HG03066 (cell line): ENCODE data around the gene GPR108.

Experiments used
- ATAC-seq: cut with Tn5 transposase; IDR thresholded peaks from one replicate; pipeline ENCODE4 v1.9.1; 2021; ENCODE audit warnings: low read depth; ENCODE audit not compliant: unreplicated experiment

The GPR108 gene

GRCh38 chr19:6738787-6739389 is 1.5 kb upstream of the GPR108 start:
- no peak for ATAC-seq

GRCh38 chr19:6737873-6738786 is 750 bp upstream of the GPR108 start:
- no peak for ATAC-seq

- ATAC-seq: no peak
These were observed 480 bp downstream of the GPR108 start for GRCh38 chr19:6736917-6737283.

- ATAC-seq: no peak
These were observed 1.0 kb downstream of the GPR108 start for GRCh38 chr19:6736169-6736916.

DNA sequence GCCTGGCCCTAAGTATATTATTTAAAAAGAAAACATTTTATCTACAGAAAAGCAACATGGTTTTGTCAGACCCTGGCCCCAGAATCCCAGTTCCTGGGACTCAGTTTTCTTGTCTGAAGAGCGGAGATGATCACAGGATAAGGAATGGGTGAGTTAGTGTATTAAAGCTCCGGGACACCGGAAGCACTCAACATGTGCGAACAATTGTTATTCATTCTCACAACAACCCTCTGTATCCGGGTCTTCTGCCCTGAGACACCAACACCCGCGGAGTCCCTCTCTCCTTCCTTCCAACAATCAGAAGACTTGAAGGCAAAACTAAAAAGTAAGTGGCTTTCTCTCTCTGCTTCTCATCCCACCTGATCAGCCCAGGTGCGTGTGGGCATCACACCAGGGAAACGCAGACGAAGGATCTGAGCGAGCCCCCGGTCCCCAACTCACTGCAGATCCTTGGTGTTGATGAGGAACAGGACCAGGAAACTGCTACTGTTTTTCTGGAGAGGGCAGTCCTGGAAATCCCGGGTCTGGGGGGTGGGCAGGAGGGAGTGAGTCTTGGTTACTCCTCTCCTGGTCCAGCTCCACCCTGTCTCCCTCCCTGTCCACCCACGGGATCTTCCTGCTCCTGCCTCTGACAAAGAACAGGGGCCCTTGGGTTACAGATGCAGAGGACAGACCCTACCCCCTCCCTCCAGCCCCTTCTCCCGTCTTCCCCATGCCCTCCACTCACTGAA is 2.0 kb downstream of the GPR108 start:
- no peak for ATAC-seq

DNA sequence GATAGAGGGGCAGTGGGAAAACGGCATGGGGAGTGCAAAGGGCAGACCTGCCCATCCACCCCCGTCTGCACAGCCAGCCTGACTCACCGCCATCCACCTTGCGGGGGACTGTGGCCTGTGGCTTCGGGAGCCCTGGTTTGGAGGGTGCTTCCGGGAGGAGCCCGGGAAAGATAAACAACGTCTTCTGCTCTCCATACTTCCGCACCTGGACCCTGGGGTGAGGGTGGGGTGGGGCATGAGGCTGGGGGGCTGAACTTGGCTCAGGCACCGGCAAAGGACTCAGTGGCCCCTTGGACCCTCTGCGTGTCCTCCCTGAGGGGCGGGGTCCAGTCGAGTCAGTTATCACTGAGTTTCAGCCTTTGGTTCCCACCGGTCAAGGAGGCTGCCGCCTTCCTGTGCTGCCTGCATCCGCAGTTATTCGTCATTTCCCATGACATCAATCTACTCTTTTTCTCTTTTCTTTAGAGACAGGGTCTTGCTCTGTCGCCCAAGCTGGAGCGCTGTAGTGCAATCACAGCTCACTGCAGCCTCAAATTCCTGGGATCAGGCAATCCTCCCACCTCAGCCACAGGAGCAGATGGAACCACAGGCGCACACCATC is 3.2 kb downstream of the GPR108 start:
- ATAC-seq: no peak

DNA sequence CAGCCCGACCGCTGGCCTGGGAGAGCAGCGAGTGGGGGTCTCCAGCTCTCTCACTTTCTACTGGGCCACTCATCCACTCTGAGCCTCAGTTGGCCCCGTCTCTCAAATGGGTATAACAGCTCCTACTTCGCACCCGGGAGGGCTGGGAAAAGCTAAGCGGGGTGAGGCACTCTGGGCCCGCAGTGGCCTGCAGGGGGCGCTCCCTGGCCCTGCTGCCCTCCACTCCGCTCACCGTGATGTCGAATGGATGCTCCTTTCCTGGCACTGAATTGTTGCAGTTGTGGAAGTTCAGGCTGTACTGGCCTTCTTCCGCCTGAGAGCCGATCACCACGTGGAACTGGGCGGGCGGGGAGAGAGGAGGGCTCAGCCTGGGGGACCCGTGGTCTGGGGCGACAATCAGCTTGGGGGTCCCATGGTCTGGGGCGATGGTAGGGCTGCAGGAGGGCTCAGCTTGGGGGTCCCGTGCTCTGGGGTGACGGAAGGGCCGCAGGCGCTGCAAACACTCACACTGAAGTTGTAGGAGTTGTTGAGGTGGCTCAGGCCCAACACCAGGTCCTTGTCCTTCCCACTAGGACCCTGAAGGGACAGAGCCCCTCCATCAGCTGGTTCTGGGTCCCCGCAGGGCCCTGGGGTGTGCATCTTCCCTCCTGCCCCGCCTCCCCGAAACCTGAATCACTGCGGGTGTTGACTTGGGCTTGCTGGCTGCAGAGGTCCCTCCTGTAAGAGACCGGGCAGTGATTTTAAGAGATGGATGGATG is 3.9 kb downstream of the GPR108 start:
- ATAC-seq: no peak

DNA sequence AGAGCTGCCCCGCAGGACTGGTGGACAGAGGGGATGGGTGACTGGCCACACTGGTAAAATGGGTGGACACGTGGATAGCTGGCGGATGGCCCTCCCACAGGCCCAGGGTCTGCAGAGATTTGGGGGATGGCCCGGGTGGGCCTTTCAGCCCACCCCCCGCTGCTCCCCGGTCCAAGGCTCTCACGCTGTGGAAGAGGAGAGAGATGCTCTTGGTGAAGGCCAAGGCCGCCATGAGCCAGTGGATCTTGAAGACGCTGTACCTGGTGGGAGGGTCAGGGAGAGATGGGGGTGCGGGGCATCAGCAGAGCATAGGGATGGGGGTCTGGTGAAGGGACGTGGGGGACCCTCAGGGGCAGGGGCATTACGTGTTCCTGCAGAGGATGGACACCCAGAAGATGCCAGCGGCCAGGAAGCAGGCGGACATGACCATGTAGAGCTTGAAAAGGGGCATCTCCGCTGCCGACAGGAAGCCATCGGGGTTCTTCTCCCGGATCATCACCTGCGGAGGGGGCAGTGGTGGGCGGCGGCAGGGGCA is 4.5 kb downstream of the GPR108 start:
- no peak for ATAC-seq

DNA sequence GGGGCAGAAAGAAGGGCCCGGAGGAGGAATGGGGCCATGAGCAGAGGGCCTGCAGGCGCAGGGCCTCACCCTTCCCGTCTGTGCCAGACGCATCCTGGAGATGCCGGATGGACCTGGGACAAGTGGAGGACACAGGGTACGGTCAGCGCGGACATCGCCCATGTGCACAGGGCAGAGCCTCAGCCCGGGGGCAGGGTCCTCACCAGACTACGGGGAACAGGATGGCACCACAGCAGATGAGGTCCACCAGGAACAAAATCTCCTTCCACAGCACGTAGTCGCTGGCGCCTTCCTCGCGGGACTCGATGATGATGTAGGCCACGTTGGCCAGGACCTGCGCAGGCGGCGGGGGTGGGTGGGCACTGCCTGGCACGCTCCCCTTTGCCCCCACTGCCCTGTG is 5.6 kb downstream of the GPR108 start:
- no peak for ATAC-seq

GRCh38 chr19:6730941-6731670 is 6.3 kb downstream of the GPR108 start:
- no peak for ATAC-seq

- ATAC-seq: no peak
These were observed 7.1 kb downstream of the GPR108 start for GRCh38 chr19:6730153-6730804.

GRCh38 chr19:6729573-6730152 is 7.7 kb downstream of the GPR108 start:
- no peak for ATAC-seq

DNA sequence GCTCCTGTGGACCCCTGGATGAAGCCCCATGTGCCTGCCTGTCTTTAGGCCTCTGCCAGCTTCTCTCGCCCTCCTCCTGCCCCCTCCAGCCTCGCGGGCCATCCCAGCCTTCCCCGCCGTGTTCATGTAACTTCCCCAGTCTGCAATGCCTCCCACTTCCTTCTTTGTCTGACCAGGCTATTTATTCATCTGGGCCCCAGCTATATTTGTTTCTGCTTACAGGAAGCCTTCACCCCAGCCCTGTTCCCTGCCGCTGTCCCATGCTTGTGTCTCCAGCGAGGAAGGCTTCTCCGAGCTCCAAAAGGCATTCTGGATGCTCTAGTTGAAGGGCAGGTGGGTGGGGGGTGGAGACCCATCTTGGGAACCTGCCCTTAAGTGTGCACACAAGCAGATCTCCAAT is 9.0 kb downstream of the GPR108 start:
- ATAC-seq: no peak

- ATAC-seq: no peak
These were observed 11.7 kb downstream of the GPR108 start for GRCh38 chr19:6725513-6726231.

DNA sequence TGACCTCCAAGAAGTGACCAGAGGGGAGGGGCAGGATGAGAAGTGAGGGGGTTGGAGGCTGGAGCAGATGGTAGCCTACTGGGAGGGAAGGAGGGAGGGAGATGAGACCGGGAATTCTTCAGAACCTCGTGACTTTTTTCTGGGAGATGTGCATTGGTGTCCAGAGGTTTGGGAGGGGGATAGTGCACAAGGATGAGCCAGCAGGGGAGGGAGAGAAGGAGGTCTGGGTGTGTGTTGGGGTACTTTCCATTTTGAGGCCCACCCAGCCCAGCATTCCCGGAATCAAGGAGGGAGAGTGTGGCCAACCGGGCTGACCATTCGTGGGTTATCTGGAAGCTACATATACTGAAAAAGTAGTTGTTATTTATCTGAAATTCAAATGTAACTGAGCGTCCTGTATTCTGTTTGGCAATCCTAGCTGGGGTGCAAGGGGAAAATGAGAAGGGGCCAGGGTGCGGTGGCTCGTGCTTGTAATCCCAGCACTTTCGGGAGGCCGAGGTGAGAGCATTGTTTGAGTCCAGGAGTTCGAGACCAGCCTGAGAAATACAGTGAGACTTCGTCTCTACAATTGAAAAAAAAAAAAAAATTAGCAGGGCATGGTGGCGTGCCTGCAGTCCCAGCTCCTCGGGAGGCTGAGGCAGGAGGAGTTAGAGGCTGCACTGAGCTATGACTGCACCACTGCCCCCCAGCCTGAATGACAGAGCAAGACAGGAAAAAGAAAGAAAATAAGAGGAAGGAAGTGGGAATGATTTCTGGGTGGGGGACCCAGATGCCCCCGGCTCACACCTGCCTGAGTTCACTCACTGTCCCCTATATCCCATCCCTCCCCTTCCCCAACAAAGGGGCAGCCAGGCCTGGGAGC is 12.5 kb downstream of the GPR108 start:
- no peak for ATAC-seq

DNA sequence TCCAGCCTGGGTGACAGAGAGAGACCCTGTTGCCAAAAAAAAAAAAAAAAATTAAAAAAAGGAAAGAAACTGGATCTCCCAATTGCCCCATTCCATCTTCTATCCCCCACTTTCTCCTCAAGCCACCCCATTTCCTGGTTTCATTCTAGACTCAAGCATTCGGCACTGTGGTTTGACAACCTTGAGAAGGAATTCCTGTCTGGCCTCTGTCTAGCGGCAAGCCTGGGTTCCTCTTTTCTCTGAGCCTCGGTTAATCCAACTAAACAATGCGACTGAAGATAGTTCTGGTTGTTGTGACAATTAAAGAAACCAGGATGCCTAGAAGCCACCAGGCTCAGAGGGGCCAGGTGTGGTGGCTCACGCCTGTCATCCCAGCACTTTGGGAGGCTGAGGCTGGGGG is 13.6 kb downstream of the GPR108 start:
- ATAC-seq: no peak
